Measurements from ENCODE around the gene DNAJC1. TPM values are rescaled to one million over a fixed set of nuclear protein-coding genes. Genes with fewer than 3 reads are reported as not detected.

Gene DNAJC1
- total and polyA plus RNA-seq, 2 of the 8 experiments (the other 6 are each of a cell fraction or from before 2014, with no cell fraction given) = 6.8 to 14.8 TPM

- 67% methylated on average over 5 of the region's 5 CpGs; no CpG with 5 or more reads in 1 of the 2 experiments for WGBS, 2 experiments (ENCODE audit: extremely low coverage in 1 of 2, insufficient coverage in 1 of 2, insufficient read length in 1 of 2, insufficient replicate concordance in 2 of 2, low coverage in 1 of 2, low lambda C conversion rate in 2 of 2, missing lambda C conversion rate in 1 of 2)
- no peaks in the 10 kb centered on the region for H4K20me1 ChIP-seq (replicated peaks in 1 of 2; ENCODE audit: control insufficient read depth in 1 of 2, insufficient read depth in 2 of 2, low read length in 2 of 2)
- TF ChIP-seq NRF1 (IDR thresholded peaks at IDR 0.05; ENCODE audit: low read depth, low read length) (no peak), RNF2 (IDR thresholded peaks at IDR 0.05; ENCODE audit: borderline replicate concordance, low read depth, low read length, missing control alignments, poor library complexity, severe bottlenecking) (no peak), SIRT6 (IDR thresholded peaks at IDR 0.05; ENCODE audit: low read length) (no peak), BRCA1 (IDR thresholded peaks at IDR 0.05; ENCODE audit: low read depth, low read length) (no peak), MAX (IDR thresholded peaks at IDR 0.05) (no peak)
Measured at GRCh38 chr10:21954132-21954531, 49.4 kb downstream of the DNAJC1 start.

More at GRCh38 chr10:21954132-21954531, 49.4 kb downstream of the DNAJC1 start:
- H2BK5ac ChIP-seq (ENCODE audit: low read depth, low read length) = no peak overlapping the region
- H3K14ac ChIP-seq (ENCODE audit: insufficient read length) = no peak overlapping the region
- H3K4me1 ChIP-seq (replicated peaks in 1 of 4; ENCODE audit: control insufficient read depth in 3 of 4, insufficient read depth in 4 of 4, low read length in 3 of 4) = no peaks in the 10 kb centered on the region; a peak in 1 of 7 replicates
- no peaks in the 10 kb centered on the region for H3K79me1 ChIP-seq (ENCODE audit: low read depth, low read length)
- no peak overlapping the region for H3K18ac ChIP-seq (ENCODE audit: extremely low read depth, low read length)
- no peaks in the 10 kb centered on the region for H3K36me3 ChIP-seq (ENCODE audit: control insufficient read depth in 2 of 4, insufficient read depth in 4 of 4, low read length in 3 of 4)
- POLR2A ChIA-PET (ENCODE audit: partially characterized antibody) = no interaction called here
- no peak overlapping the region for H3K4me3 ChIP-seq (ENCODE audit: extremely low read depth in 1 of 4, insufficient read depth in 2 of 4, low read depth in 3 of 4, low read length in 4 of 4)
- no peak overlapping the region for H3K9ac ChIP-seq (replicated peaks in 1 of 4; ENCODE audit: extremely low read depth in 1 of 4, low read depth in 3 of 4, low read length in 3 of 4)
- no peak overlapping the region for H4K5ac ChIP-seq (ENCODE audit: insufficient read length, low read depth, low read length)
- H3K4me2 ChIP-seq (ENCODE audit: insufficient read depth in 1 of 2, low read depth in 2 of 2, low read length in 2 of 2) = no peak overlapping the region
- H3K27ac ChIP-seq (ENCODE audit: low read depth, low read length) = no peak overlapping the region
- no peak overlapping the region for H2BK20ac ChIP-seq (ENCODE audit: low read length)
- no peak for DNase-seq (ENCODE audit: low read depth in 1 of 2, low spot score in 2 of 2)
- no peak overlapping the region for H4K8ac ChIP-seq (ENCODE audit: extremely low read depth, insufficient read depth, low read length)
- no peak for FAIRE-seq
- no peak overlapping the region for H3K23ac ChIP-seq (ENCODE audit: insufficient read length)
- no peak overlapping the region for H2BK15ac ChIP-seq (ENCODE audit: low read length)
- H3K27me3 ChIP-seq (replicated peaks in 1 of 4; ENCODE audit: control insufficient read depth in 3 of 4, extremely low read depth in 1 of 4, insufficient read depth in 3 of 4, low read length in 3 of 4) = no peaks in the 10 kb centered on the region
- H4K91ac ChIP-seq (replicated peaks; ENCODE audit: insufficient read length, low read length) = no peak overlapping the region
- H3K23me2 ChIP-seq (ENCODE audit: low read depth, low read length) = 0 out of 2 replicates have a peak, but pooled peaks cover 2% of the 10 kb centered on the region
- no peak overlapping the region for H2BK120ac ChIP-seq (replicated peaks; ENCODE audit: low read depth, low read length)
- H3K4ac ChIP-seq (replicated peaks; ENCODE audit: insufficient read length, low read depth, low read length) = no peak overlapping the region
- H2AFZ ChIP-seq (ENCODE audit: low read length) = no peak overlapping the region
- no peak overlapping the region for H2BK12ac ChIP-seq (ENCODE audit: low read depth, low read length)
- H2AK5ac ChIP-seq (ENCODE audit: low read depth, low read length) = no peak overlapping the region
- H3K79me2 ChIP-seq (ENCODE audit: control insufficient read depth in 1 of 2, insufficient read depth in 2 of 2, low read length in 2 of 2) = no peaks in the 10 kb centered on the region
- CTCF ChIA-PET (ENCODE audit: partially characterized antibody) = interaction anchor here (0.5 to 1.8 kb wide), 7 partner anchors 22 to 868 kb away, joined by 3 to 8 read pairs (median 3); no protein-coding TSS in a partner anchor
- no peak overlapping the region for H3K56ac ChIP-seq (replicated peaks; ENCODE audit: insufficient read length, low read depth, low read length)
- no peaks in the 10 kb centered on the region for H3K9me3 ChIP-seq (ENCODE audit: insufficient read depth in 2 of 2, low read depth in 1 of 2, low read length in 1 of 2)
